SKM-1 treated with dmso at 0.1 percent for 144 hours (cell line): Measurements from ENCODE around the gene PSG2.
"Not testable (repeated sequence)": the region's sequence is repeated elsewhere in the genome, so short reads cannot be mapped to it uniquely, and the experiment has no call there.

Source experiments
- DNase-seq: peaks from one replicate; lab custom pipeline; 2025; ENCODE audit not compliant: unreplicated experiment; lab: John Stamatoyannopoulos, UW

The PSG2 gene

DNA sequence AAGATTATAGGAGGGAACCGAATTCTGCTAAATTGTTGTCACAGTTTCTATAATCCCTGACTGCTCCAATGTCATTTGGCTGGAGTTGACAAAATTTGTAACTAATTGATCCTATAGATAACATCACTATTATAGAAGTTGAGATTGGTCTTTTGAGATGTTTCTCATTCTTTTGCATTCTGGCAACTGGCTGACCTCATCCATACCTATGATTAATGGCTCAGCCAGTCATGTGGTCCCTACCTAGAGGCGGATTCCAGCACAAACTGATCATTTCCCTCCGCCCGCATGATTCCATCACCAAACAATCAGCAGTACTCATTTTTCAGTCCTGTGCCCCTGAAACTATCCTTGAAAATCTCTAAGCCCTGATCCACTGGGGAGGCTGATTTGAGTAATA is 4.2 kb downstream of the PSG2 start:
- DNase-seq: no peak

DNA sequence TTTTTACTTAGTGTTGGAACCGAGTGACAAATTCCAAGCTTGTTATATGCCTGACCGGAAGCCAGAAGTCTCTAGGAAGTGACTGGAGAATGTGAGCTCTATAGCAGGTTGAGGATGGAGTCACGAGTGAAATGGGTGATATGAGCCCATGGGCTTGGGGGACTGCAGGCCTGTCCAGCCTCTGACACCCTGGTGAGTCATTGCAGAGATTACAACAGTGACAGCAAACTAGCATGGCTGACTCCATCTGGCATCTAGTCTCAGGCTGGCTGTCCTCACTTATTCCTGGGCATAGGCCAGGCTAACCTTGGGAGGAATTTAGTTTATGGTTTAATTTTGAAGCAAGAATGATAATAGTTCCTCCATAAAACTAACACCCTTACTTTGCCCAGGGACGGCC is 4.6 kb downstream of the PSG2 start:
- not testable (repeated sequence) for DNase-seq

DNA sequence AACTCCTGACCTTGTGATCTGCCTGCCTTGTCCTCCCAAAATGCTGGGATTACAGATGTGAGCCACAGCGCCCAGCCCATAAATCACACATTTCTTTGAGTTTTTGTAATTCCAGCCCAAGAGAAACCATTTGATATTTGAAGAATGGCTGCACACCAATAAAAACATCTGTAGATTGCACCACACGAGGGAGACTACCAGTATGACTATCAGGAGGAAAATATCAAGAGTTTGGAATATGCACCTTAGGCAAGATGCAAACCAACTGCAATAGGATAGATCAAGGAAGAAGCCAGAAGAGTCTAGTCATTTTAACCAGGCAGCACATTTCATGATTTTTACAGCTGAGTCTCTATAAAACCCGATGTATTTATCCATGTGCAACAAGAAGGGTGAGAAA is 20.1 kb downstream of the PSG2 start:
- DNase-seq: not testable (repeated sequence)

DNA sequence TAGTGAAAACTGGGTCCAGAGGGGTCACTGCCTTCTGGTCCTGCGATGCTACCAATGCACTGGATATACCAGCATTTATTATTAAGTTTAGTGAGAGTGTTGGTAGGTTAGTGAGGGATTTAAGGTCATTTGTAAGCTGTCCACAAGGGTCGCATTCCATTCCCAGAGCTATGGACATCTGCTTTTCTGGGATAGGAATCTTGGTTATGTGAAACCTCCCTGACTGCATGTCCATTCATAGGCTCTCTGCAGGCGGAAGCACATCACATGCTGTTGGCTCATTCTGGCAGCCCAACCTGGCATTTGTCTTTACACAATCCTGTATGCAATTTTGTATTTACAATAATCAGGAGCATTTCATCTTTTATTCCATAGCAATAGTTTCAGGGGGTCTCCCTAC is 21.2 kb downstream of the PSG2 start:
- DNase-seq: not testable (repeated sequence)

- DNase-seq: not testable (repeated sequence)
Measured at GRCh38 chr19:43060254-43060653, 22.2 kb downstream of the PSG2 start.

- DNase-seq: not testable (repeated sequence)
Measured at GRCh38 chr19:43059482-43059881, 23.0 kb downstream of the PSG2 start.

- not testable (repeated sequence) for DNase-seq
Measured at GRCh38 chr19:43058440-43058839, 24.1 kb downstream of the PSG2 start.

DNA sequence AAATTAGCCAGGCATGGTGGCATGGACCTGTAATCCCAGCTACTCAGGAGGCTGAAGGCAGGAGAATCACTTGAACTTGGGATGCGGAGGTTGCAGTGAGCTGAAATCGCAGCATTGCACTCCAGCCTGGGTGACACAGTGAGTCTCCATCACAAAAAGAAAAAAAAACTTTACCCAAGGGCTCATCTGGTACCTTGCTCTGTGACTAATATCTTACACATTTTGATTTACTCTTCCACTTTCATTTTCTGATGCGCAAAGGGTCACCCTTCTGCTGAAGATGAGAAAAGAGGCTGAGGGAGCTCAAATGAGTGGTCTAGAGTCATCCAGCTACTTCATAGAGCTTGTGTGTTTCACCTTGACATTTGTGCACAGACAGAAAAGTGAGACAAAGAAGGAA is 34.5 kb downstream of the PSG2 start:
- not testable (repeated sequence) for DNase-seq

DNA sequence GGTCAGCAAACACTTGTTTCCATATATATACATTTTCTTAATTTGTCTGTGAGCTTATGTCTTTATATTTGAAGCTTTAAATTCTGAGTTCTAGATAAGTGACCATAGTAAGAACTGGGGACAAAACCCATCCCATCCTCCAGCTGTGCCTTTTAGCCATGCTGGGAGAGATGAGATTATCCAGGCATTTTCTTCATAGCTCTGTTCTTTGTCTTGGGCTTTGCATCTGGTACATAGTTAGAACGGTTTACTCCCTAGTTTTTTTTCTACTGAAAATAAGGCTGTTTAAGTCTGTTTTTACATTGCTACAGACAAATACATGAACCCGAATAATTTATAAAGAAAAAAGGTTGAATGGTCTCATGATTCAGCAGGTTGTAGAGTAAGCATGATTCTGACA is 35.9 kb downstream of the PSG2 start:
- not testable (repeated sequence) for DNase-seq

DNA sequence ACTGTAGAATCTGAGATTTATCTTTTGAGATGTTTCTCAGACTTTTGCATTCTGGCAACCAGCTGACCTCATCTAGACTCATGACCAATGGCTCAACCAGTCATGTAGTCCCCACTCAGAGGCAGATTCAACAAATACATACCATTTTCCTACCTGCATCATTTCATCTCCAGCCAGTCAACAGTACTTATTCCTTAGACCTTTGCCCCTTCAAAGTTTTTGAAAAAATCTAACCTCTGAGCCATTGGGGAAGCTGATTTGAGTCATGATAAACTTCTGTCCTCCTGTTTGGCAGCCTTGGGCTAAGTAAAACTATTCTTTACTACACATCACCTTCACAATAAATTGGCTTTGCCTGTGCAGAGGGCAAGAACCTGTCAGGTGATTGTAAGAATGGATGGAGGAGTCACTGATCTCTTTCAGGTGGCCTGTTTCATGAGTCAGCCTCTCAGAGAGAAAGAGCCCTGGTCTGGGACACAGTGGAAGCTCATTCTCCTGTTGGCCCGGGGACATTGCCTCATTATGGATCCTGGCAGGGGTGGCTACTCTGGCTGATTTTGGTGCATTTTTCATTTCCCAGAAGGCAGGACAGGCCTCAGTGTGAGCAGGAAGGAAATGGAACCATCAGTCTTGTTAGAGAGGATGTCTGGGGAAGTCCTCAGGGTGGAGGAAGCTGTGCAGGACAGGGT is 38.9 kb downstream of the PSG2 start:
- DNase-seq: not testable (repeated sequence)

- not testable (repeated sequence) for DNase-seq
Measured at GRCh38 chr19:43031645-43032044, 50.9 kb downstream of the PSG2 start.

DNA sequence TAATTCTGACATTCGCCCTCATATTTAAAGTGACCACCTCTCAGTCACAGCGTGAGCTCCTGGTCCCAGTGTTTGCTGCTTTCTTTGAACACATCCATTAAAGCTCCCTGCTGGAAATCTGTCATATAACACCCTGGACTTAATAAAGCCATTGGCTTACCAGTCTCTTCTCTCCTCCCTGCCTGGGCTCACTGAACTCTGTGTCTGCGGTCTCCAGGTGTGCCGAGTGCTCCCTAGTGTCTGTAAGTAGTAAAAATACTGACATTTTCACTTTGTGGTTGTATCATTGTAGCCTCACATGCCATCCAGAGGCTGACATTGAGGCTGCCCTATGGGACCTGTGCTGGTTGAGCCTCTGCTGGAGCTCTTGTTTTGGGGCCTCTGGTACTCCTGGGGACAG is 53.6 kb downstream of the PSG2 start:
- no peak for DNase-seq

DNA sequence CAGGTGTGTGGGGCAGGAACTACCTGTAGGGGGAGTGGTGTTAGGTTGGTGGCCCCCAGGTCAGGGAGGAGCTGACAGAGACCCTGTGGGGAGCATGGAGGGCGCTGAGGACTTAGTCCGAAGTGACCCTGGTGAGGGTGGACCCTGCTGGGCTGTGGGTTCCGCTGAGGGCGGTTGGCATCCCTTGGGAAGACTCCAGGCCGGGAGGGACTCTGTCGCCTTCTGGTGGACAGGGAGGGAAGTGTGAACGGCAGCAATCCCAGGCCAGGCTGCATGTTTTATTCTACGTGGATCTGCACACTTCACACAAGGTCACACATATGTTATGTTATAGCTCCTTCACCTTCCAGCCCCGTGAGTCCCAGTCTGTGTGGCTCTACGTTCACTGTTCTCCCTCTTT is 54.5 kb downstream of the PSG2 start:
- not testable (repeated sequence) for DNase-seq

- not testable (repeated sequence) for DNase-seq
Measured at GRCh38 chr19:43027061-43027460, 55.4 kb downstream of the PSG2 start.

- DNase-seq: not testable (repeated sequence)
Measured at GRCh38 chr19:43026369-43026768, 56.1 kb downstream of the PSG2 start, which contains the start of gene PSG11. Gene PSG11 (minus strand): TSS chr19:43026469. CDS start chr19:43026372, 97 bp downstream.

DNA sequence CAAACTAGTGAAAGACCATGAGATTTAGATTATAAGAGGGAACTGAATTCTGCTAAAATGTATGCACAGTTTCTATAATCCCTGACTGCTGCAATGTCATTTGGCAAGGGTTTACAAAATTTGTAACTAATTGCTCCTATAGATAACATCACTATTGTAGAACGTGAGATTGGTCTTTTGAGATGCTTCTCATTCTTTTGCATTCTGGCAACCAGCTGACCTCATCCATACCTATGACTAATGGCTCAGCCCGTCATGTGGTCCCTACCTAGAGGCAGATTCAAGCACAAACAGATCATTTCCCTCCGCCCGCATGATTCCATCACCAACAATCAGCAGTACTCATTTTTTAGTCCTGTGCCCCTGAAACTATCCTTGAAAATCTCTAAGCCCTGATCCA is 60.4 kb downstream of the PSG2 start:
- DNase-seq: not testable (repeated sequence)

DNA sequence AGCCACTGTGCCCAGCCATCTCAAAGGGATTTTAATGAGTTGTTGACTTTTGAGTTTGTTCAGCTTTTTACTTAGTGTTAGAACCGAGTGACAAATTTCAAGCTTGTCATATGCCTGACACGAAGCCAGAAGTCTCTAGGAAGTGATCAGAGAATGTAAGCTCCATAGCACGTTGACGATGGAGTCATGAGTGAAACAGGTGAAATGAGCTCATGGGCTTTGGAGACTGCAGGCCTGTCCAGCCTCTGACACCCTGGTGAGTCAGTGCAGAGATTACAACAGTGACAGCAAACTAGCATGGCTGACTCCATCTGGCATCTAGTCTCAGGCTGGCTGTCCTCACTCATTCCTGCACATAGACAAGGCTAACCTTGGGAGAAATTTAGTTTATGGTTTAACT is 60.9 kb downstream of the PSG2 start:
- not testable (repeated sequence) for DNase-seq

DNA sequence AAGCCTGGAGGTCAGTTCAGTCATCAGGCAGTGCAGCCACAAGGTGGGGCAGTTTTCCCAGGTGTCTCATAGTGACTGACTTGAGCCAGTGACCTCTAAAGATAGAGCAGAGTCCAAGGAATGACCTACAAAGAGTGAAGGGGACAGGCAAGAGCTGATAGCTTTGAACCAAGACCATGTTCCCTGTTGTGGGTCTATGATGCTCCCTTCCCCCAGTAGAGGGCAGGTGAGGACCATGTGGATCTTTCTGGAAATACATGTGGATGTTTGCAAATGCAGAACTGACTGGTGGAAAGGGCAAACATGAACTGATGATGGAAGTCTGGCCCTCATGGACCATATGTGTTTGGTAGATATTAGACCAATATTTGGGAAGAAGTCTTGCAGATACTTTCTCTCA is 62.9 kb downstream of the PSG2 start:
- not testable (repeated sequence) for DNase-seq
